ENCODE results near the gene CST9.
"Not testable (repeated sequence)": the region's sequence is repeated elsewhere in the genome, so short reads cannot be mapped to it uniquely, and the experiment has no call there.

The CST9 gene

DNA sequence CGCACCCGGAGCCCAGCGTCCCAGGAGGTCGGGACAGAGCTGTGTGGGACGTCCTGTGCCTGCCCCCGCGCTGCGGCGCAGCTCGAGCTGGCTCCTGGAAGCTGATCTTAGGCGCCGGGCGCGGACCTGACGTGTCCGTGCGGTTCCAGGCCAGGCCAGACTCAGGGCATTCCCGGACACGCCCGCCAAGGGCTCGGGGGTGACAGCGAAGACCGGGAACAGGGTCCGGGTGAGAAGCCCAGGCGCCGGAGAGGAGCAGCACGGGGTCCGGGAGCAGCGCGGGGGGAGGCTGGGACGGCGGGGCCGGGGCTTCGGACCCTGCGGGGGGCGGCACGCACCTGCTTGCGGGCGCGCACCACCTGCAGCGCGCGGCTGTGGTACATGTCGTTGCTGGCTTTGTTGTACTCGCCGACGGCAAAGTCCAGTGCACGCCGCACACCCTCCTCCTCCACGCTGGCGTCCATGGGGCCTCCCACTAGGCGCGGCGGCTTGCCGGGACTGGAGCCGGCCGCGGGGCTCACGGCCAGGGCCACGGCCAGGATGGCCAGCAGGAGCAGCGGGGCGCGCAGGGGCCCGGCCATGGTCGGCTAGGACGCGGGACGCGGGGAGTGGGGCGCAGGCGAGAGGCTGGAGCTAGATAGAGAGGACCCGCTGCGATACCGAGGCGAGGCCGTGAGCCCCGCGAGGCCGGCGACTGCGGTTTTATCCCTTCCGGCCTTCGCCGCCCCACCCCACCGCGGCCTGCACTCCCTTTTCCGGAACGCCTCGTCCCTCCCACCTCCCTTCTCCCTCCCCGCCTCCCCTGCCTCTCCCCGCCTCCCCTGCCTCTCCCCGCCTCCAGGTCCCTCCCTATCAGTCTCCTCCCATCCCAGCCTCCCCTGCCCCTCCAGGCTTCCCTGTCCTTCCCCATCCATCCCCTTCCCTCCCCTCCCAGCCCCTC lies 31.8 kb upstream of the CST9 start, which contains the start of gene CST3:
CST3 (minus strand) TSS at position 674 of the 940 bp plus-strand sequence; CDS start at position 581, 93 bp downstream.
- Histone ChIP-seq H3K9me3 (no peaks in the 10 kb centered on the region), H3K27ac (peak within 1 kb of the TSS; percentile 98 to 100), H3K4me1 (peaks cover 0 to 39% (median 24%) of the 10 kb centered on the region in 4 donors), H3K4me3 (peak within 1 kb of the TSS; percentile 100), H3K27me3 (no peaks in the 10 kb centered on the region), H3K36me3 (peaks cover 21 to 30% (median 27%) of the 10 kb centered on the region in 3 donors)
- TF ChIP-seq, protein P1, sequence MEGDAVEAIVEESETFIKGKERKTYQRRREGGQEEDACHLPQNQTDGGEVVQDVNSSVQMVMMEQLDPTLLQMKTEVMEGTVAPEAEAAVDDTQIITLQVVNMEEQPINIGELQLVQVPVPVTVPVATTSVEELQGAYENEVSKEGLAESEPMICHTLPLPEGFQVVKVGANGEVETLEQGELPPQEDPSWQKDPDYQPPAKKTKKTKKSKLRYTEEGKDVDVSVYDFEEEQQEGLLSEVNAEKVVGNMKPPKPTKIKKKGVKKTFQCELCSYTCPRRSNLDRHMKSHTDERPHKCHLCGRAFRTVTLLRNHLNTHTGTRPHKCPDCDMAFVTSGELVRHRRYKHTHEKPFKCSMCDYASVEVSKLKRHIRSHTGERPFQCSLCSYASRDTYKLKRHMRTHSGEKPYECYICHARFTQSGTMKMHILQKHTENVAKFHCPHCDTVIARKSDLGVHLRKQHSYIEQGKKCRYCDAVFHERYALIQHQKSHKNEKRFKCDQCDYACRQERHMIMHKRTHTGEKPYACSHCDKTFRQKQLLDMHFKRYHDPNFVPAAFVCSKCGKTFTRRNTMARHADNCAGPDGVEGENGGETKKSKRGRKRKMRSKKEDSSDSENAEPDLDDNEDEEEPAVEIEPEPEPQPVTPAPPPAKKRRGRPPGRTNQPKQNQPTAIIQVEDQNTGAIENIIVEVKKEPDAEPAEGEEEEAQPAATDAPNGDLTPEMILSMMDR (IDR thresholded peaks at IDR 0.05): no peak
- DNase-seq: peak; percentile 92 to 96
- intact Hi-C loops (cut with DNase I; ENCODE audit: low total_unique reads): loop anchor here (10.0 kb wide), 1 partner anchor 213 kb away; the partner anchor contains the start of gene NAPB

DNA sequence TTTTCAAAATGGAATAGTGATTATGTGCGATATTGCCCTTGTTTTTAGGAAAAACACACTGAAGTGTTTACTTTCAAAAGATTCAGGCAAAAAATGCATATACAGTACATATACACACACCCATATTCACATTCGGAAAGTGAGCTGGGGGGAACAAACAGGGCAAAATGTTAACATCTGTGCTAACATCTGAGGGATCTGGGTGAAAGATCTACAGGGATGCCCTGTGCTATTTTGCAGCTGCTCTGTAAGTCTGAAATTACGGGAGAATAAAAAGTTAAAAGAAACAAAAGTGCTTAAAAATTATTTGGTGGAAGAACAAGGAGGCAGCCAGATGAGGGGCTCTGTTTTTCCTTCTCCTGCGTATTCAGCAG lies 31.2 kb upstream of the CST9 start:
- peaks cover 0 to 35% (median 24%) of the 10 kb centered on the region in 4 donors for H3K4me1 ChIP-seq
- H3K4me3 ChIP-seq: peak overlapping the region; percentile 100
- DNase-seq: no peak
- intact Hi-C loops (cut with DNase I; ENCODE audit: low total_unique reads): loop anchor here (10.0 kb wide), 1 partner anchor 212 kb away; the partner anchor contains the start of gene NAPB
- peaks cover 27 to 36% (median 32%) of the 10 kb centered on the region in 3 donors for H3K36me3 ChIP-seq
- TF ChIP-seq, protein P1 (IDR thresholded peaks at IDR 0.05): no peak
- H3K9me3 ChIP-seq: no peaks in the 10 kb centered on the region
- peak overlapping the region; percentile 98 to 100 for H3K27ac ChIP-seq
- no peaks in the 10 kb centered on the region for H3K27me3 ChIP-seq

DNA sequence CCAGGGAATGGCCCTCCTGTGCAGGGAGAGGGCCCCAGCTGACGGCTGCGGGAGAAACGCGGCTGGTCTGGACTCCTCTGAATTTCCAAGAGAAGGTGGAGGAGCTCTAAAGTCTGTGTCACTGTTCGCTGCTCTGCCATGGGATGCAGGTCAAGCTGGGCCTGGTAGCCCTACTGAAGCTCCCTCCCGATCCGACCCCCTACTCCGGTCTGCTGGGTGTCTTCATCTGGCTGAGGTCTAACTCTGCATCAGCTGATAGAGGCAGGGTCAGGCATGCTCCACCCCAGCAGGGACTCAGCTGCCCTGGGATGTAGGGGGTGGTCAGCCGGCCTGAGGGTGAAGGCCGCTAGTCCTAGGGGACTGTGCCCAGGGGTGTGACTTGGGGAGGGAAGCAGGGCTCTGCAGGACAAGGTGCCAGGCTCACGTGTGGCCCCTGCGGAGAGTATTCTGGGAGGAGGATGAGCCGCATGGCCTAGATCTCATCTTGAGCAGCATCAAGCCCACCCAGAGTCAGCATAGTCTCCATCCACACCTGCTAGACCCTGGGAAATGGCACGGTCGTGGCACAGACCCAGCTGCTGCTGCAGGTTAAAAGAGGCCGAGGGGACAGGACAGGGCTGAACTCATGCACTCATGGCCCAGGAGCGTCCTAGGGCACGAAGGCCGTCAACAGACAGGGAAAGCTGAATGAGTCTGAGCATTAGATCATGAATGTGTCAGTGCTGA lies 30.6 kb upstream of the CST9 start:
- intact Hi-C loops (cut with DNase I; ENCODE audit: low total_unique reads): loop anchor here (10.0 kb wide), 1 partner anchor 212 kb away; the partner anchor contains the start of gene NAPB
- DNase-seq: no peak
- Histone ChIP-seq H3K27ac (peak overlapping the region; percentile 98 to 100), H3K9me3 (no peaks in the 10 kb centered on the region), H3K27me3 (no peaks in the 10 kb centered on the region), H3K36me3 (peaks cover 32 to 38% (median 35%) of the 10 kb centered on the region in 3 donors), H3K4me1 (peaks cover 0 to 35% (median 24%) of the 10 kb centered on the region in 4 donors), H3K4me3 (peak overlapping the region; percentile 100)
- TF ChIP-seq, protein P1 (IDR thresholded peaks at IDR 0.05): no peak

DNA sequence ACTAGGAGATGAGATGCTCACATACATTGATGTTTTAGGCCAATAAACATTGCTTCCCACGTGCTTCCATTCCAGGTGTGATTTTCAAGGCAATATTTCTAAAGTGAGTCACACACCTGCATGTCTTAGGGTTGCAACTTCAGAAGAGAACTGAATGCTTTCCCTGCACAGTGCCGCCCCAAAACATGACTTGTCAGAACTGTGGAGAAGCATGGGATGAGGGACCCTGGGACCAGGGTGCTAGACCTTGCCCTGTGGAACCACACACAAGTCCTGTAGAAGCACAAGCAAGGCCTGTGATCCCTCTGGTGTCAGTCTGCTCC lies 30.0 kb upstream of the CST9 start:
- peaks cover 0 to 35% (median 24%) of the 10 kb centered on the region in 4 donors for H3K4me1 ChIP-seq
- not testable (repeated sequence) for DNase-seq, H3K27me3 ChIP-seq, H3K9me3 ChIP-seq
- peak overlapping the region in 1 of 2 donors; percentile 100 for H3K27ac ChIP-seq
- peaks cover 32 to 38% (median 35%) of the 10 kb centered on the region in 3 donors for H3K36me3 ChIP-seq
- H3K4me3 ChIP-seq: peak overlapping the region; percentile 100
- intact Hi-C loops (cut with DNase I; ENCODE audit: low total_unique reads): loop anchor here (10.0 kb wide), 1 partner anchor 211 kb away; the partner anchor contains the start of gene NAPB

DNA sequence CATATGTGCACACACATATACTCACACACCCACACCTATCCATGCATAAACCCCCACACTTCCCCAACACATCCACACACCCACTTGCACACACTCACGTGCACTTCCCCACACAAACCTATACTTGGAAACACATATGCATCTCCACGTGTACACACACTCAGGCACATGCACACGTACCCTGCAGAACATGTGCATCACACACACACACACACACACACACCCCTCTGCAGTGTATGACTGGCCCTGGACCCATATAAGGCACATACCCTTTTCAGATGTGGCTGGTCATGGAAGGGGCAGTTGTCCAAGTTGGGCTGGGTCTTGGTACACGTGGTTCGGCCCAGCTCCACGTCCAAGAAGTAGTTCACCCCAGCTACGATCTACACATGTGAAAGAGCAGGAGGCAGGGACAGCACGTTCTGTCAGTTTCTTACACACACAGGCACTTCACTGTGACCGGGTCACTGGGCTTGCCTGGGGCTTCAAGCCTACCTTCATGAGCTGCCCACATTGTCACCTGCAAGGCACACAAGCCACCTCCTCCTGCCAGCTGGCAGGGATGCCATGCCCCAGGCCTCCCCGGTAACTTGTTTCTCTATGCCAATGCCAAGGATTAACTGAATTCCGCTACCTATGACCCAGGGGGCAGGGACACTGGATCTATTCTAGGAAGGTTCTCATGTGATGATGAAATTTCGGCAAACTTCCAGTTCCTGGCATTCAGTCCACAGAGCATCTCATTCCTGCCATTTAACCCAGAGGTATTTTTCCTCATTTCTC lies 29.5 kb upstream of the CST9 start:
- H3K27me3 ChIP-seq: no peaks in the 10 kb centered on the region
- TF ChIP-seq, protein P1 (IDR thresholded peaks at IDR 0.05): no peak
- H3K4me3 ChIP-seq: peak overlapping the region; percentile 11 to 100
- peaks cover 32 to 38% (median 35%) of the 10 kb centered on the region in 3 donors for H3K36me3 ChIP-seq
- intact Hi-C loops (cut with DNase I; ENCODE audit: low total_unique reads): loop anchor here (10.0 kb wide), 1 partner anchor 210 kb away; the partner anchor contains the start of gene NAPB
- H3K4me1 ChIP-seq: peaks cover 0 to 35% (median 24%) of the 10 kb centered on the region in 4 donors
- no peaks in the 10 kb centered on the region for H3K9me3 ChIP-seq
- peak overlapping the region; percentile 37 to 100 for H3K27ac ChIP-seq
- DNase-seq: no peak

Measured in tibial artery (tissue), 4 donors.